Jurkat, Clone E6-1 (cell line): ENCODE results near the gene RPL11.
"Not testable (repeated sequence)": the region's sequence is repeated elsewhere in the genome, so short reads cannot be mapped to it uniquely, and the experiment has no call there.

Source experiments
- DNase-seq: peaks from one replicate; pipeline ENCODE4 v3.0.0-alpha.2; 2011; ENCODE audit warnings: low read depth, low spot score
- H3K4me3 ChIP-seq: 2 replicates; pipeline ENCODE4 v1.5.1; 2011; ENCODE audit warnings: mild to moderate bottlenecking, low read length, control low read depth, moderate library complexity

RPL11 gene

GRCh38 chr1:23679815-23680214, 11.8 kb upstream of the RPL11 start:
- no peak for DNase-seq
- no peak overlapping the region for H3K4me3 ChIP-seq

- no peak for DNase-seq
- no peak overlapping the region for H3K4me3 ChIP-seq
These were observed 8.7 kb upstream of the RPL11 start for GRCh38 chr1:23682946-23683345.

DNA sequence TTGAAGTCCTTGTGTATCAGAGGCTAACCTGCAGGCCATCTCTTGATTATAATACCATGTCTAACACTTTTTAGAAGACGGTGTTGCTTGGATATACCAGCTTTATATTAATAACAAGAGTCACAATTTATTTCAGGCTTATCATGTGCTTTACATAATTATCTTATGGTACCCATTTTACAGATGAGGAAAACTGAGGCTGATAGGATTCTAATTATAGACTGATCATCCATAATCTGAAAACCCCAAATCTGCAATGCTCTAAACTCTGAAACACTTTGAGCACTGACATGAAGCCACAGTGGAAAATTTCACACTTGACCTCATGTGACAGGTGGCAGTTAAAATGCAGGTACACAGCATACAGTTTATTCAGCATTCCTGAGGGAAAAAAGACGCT, 7.2 kb upstream of the RPL11 start:
- no peak overlapping the region for H3K4me3 ChIP-seq
- no peak for DNase-seq

- not testable (repeated sequence) for H3K4me3 ChIP-seq, DNase-seq
These were observed 6.4 kb upstream of the RPL11 start for GRCh38 chr1:23685197-23685596.

GRCh38 chr1:23687680-23688079, 3.9 kb upstream of the RPL11 start:
- H3K4me3 ChIP-seq, DNase-seq: not testable (repeated sequence)

GRCh38 chr1:23688281-23688680, 3.3 kb upstream of the RPL11 start:
- DNase-seq: not testable (repeated sequence)

GRCh38 chr1:23692308-23692871, 784 bp downstream of the RPL11 start:
- H3K4me3 ChIP-seq: peak overlapping the region; percentile 90
- no peak for DNase-seq

More at GRCh38 chr1:23688281-23688680, 3.3 kb upstream of the RPL11 start:
- not testable (repeated sequence) for H3K4me3 ChIP-seq

- no peak overlapping the region for H3K4me3 ChIP-seq
- no peak for DNase-seq
These were observed 2.0 kb downstream of the RPL11 start for GRCh38 chr1:23693599-23693998.

GRCh38 chr1:23694371-23694770, 2.8 kb downstream of the RPL11 start:
- H3K4me3 ChIP-seq: no peak overlapping the region
- no peak for DNase-seq

DNA sequence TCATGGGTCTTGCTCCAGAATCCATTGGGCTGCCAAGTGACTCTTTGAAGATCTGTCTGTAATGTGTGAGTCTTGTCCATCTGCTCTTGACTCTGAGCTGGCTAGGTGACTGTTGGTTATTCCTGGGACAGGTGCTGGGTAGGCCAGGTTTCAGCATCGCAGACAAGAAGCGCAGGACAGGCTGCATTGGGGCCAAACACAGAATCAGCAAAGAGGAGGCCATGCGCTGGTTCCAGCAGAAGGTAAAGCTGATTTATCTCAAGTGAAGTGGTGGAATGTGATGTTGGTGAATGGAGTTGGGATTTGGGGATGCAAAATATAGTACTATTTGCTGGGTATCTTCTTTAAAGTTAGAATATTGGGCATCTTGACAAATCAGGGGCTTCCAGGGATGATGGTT, 4.1 kb downstream of the RPL11 start:
- no peak overlapping the region for H3K4me3 ChIP-seq
- no peak for DNase-seq

DNA sequence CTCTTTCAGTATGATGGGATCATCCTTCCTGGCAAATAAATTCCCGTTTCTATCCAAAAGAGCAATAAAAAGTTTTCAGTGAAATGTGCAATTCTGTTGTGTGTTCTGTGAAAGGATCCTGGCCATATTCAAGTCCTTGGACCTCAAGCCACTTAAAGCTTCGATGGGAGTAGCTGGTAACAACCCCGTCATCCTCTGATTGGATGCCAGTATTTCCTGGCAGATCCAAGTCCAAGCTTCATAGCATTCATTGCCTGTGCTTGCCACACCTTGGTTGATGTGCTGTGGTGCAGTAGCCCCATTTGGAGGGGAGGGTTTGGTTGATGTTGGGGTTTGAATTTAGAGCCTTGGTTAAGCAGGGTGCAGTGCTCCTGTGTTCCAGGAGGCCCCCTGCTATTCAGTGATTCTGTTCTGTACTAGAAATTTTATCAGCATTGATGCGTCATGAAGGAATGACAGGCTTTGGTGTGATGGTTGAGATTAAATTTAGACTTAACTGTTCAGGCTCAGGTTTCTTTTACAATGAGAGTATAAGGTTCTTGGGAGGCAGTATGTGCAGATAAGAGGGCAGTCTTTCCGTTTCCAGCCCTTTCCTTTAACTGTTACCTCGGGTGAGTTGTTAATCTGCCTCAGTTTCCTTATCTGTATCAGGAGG, 4.9 kb downstream of the RPL11 start:
- no peak for DNase-seq
- no peak overlapping the region for H3K4me3 ChIP-seq

DNA sequence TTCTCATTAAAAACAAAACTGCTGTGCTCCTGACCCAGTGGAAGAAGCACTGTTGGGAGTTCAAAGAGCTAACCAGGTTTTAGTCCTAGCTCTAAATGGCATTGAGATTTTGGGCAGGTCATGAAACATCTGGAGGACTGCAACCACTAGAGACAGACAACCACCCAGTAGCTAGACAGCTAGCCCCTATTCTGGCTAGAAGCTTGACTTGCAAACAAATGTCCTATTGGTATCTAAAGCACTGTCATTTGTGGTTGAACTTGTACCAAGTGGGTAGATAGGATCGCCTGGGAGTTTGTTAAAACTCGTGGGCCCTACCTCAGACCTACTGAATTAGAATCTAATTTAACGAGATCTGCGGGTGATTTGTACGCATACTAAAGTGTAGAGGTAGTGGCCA, 6.9 kb downstream of the RPL11 start:
- no peak for DNase-seq
- H3K4me3 ChIP-seq: no peak overlapping the region

GRCh38 chr1:23699280-23700179, 7.9 kb downstream of the RPL11 start:
- no peak for DNase-seq
- H3K4me3 ChIP-seq: no peak overlapping the region

GRCh38 chr1:23701310-23701709, 9.7 kb downstream of the RPL11 start:
- H3K4me3 ChIP-seq: no peak overlapping the region
- DNase-seq: no peak

DNA sequence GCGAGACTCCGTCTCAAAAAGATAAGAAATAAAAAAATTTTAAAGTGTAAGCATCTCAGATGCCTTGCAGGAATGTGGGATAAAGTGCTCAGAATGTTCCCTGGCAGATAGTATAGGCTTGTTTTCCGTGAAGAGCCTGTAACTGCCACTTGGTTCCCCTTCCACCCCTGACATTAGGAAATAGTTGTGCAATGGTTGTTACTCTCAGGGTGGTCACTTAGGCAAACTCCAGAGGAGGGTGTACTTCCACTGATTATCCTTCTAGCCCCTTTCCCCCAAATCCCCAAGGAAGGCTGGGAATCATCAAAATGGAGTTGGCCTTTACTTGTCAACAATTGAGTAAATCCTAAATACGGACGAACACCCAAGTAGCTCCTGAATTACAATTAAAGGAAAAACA, 10.4 kb downstream of the RPL11 start:
- no peak for DNase-seq

GRCh38 chr1:23704834-23705495, 13.4 kb downstream of the RPL11 start:
- no peak for DNase-seq

More for the DNA sequence above, 10.4 kb downstream of the RPL11 start:
- no peak overlapping the region for H3K4me3 ChIP-seq

DNA sequence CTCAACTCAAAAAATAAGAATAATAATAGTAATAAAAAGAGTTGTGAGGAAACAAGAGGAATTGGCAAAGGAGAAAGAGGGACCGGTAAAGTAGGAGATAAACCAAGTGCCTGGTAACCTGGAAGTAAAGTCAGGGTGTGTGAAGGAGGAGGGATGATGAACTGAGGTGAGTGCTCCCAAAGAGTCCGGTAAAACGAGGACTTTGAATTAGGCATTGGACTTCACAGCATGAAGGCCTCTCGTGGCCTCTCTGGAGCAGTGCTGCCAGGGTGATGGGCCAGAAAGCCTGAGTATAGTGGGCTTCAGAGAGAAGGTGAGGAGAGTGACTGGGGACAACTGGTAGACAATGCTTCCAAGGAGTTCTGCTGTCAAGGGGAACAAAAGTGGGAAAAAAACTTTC, 17.6 kb downstream of the RPL11 start:
- no peak for DNase-seq
- no peak overlapping the region for H3K4me3 ChIP-seq

More at GRCh38 chr1:23704834-23705495, 13.4 kb downstream of the RPL11 start:
- H3K4me3 ChIP-seq: no peak overlapping the region

GRCh38 chr1:23718482-23718881, 26.9 kb downstream of the RPL11 start:
- DNase-seq: peak; percentile 28
- no peak overlapping the region for H3K4me3 ChIP-seq

DNA sequence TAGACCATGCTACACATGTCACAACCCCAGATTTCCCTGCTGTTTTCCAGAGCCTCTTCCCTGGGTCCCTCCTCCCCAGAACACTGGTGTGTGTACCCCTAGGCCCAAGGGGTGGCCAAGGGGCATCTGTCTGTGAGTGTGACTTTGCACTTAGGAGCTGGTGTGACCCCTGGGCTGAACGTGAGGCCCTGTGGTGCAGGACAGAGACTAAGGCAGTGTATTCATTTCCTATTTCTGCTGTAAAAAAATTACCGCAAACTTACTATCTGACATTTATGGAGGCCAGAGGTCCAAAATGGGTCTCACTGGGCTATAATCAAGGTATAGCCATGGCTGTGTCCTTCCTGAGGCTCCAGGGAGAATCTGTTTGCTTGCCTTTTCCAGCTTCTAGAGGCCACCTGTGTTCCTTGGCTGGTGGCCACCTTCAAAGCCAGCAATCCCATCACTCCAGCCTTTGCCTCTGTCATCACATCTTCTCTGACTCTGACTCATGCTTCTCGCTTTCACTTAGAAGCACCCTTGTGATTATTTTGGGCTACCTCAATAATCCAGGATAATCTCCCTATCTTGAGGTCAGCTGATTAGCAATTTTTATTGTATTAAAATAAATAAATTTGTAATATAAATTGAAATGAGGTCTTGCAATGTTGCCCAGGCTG, 27.7 kb downstream of the RPL11 start:
- no peak for DNase-seq
- no peak overlapping the region for H3K4me3 ChIP-seq
